HG02870 (cell line): ENCODE results near the gene SLC22A6.

Experiments used
- ATAC-seq: cut with Tn5 transposase; IDR thresholded peaks from one replicate; pipeline ENCODE4 v1.9.1; 2021; ENCODE audit warnings: mild to moderate bottlenecking, moderate library complexity; ENCODE audit not compliant: unreplicated experiment

Gene SLC22A6

GRCh38 chr11:62984451-62984991 lies at the start of gene SLC22A6:
SLC22A6 (minus strand) TSS chr11:62984967; CDS start chr11:62984690, 277 bp downstream.
- ATAC-seq = no peak

GRCh38 chr11:63032457-63032856 lies 47.7 kb upstream of the SLC22A6 start:
- ATAC-seq = no peak

- ATAC-seq = no peak
Measured at GRCh38 chr11:63023841-63024648, 39.3 kb upstream of the SLC22A6 start.

GRCh38 chr11:63023222-63023814 lies 38.6 kb upstream of the SLC22A6 start:
- ATAC-seq = no peak

- ATAC-seq = no peak
Measured at GRCh38 chr11:63022441-63022840, 37.7 kb upstream of the SLC22A6 start.

GRCh38 chr11:63020671-63021291 lies 36.0 kb upstream of the SLC22A6 start:
- no peak for ATAC-seq

- no peak for ATAC-seq
Measured at GRCh38 chr11:63019506-63019905, 34.7 kb upstream of the SLC22A6 start.

GRCh38 chr11:63017306-63017974 lies 32.7 kb upstream of the SLC22A6 start:
- no peak for ATAC-seq

GRCh38 chr11:63015521-63016215 lies 30.9 kb upstream of the SLC22A6 start, which contains the start of gene SLC22A8:
SLC22A8 (minus strand) TSS chr11:63015841; CDS start chr11:63014958, 883 bp downstream.
- no peak for ATAC-seq

GRCh38 chr11:63014408-63015055 lies 29.8 kb upstream of the SLC22A6 start:
- no peak for ATAC-seq

- no peak for ATAC-seq
Measured at GRCh38 chr11:63012839-63013238, 28.1 kb upstream of the SLC22A6 start.

- ATAC-seq = no peak
Measured at GRCh38 chr11:63012430-63012829, 27.7 kb upstream of the SLC22A6 start.

- no peak for ATAC-seq
Measured at GRCh38 chr11:63010934-63011439, 26.2 kb upstream of the SLC22A6 start.

- ATAC-seq = no peak
Measured at GRCh38 chr11:63007920-63008319, 23.2 kb upstream of the SLC22A6 start.

- no peak for ATAC-seq
Measured at GRCh38 chr11:63001456-63001855, 16.7 kb upstream of the SLC22A6 start.

- ATAC-seq = no peak
Measured at GRCh38 chr11:62999649-63000048, 14.9 kb upstream of the SLC22A6 start.

GRCh38 chr11:62999156-62999555 lies 14.4 kb upstream of the SLC22A6 start:
- ATAC-seq = no peak

GRCh38 chr11:62996271-62996670 lies 11.5 kb upstream of the SLC22A6 start:
- no peak for ATAC-seq

GRCh38 chr11:62994775-62995174 lies 10.0 kb upstream of the SLC22A6 start:
- no peak for ATAC-seq

- no peak for ATAC-seq
Measured at GRCh38 chr11:62988276-62988675, 3.5 kb upstream of the SLC22A6 start.
